SU-DHL-6 (cell line): ENCODE measurements around the gene AHDC1.
A peak's percentile ranks its signal among the peaks of the same experiment; 100 is the strongest.

Source experiments
- H2AFZ ChIP-seq: fragments of 200-600 bp; sonication (generic); 2 replicates; pipeline ENCODE4 v1.6.1; 2014; ENCODE audit warnings: low read depth, mild to moderate bottlenecking, moderate library complexity, mixed read lengths, antibody characterized with exemption, low read length; ENCODE audit not compliant: severe bottlenecking
- H3F3A ChIP-seq: fragments of 200-600 bp; shearing (Covaris generic); 2 replicates; pipeline ENCODE4 v1.6.0; 2016; ENCODE audit warnings: antibody characterized with exemption, mild to moderate bottlenecking; ENCODE audit not compliant: insufficient read depth
- H3K27ac ChIP-seq: fragments of 200-600 bp; sonication (generic); 2 replicates; pipeline ENCODE4 v1.5.1; 2016; ENCODE audit warnings: low read depth, mild to moderate bottlenecking, low read length, moderate library complexity, mixed read lengths
- H3K27me3 ChIP-seq: fragments of 200-600 bp; sonication (generic), shearing (Covaris generic); 2 replicates; pipeline ENCODE4 v1.6.0; 2014; ENCODE audit warnings: mild to moderate bottlenecking, low read length
- H3K36me3 ChIP-seq: fragments of 200-600 bp; sonication (generic); 2 replicates; pipeline ENCODE4 v1.6.1; 2014; ENCODE audit warnings: mild to moderate bottlenecking, low read length, mixed read lengths
- H3K4me2 ChIP-seq: fragments of 300-600, 200-600 bp; shearing (Covaris generic), sonication (generic); 2 replicates; pipeline ENCODE4 v1.6.0; 2014; ENCODE audit warnings: low read length, low read depth, mild to moderate bottlenecking; ENCODE audit not compliant: poor library complexity, severe bottlenecking
- H3K4me3 ChIP-seq: fragments of 200-600 bp; sonication (generic); 2 replicates; pipeline ENCODE4 v1.5.1; 2014; ENCODE audit warnings: antibody characterized with exemption, low read length, mild to moderate bottlenecking, mixed read lengths; ENCODE audit not compliant: insufficient read depth, poor library complexity, severe bottlenecking
- H3K79me2 ChIP-seq: fragments of 200-600 bp; sonication (generic); 2 replicates; pipeline ENCODE4 v1.6.1; 2014; ENCODE audit warnings: mild to moderate bottlenecking, low read length, moderate library complexity; ENCODE audit not compliant: insufficient read depth
- H3K9ac ChIP-seq: fragments of 200-600 bp; sonication (generic); 2 replicates; pipeline ENCODE4 v1.7.0; 2014; ENCODE audit warnings: mild to moderate bottlenecking, low read length
- H3K9me2 ChIP-seq: fragments of 200-600 bp; sonication (generic); replicated peaks from 2 replicates; pipeline ENCODE4 v1.6.1; 2014; ENCODE audit warnings: low read length; ENCODE audit not compliant: insufficient read depth
- H3K9me3 ChIP-seq: fragments of 200-600 bp; sonication (generic); 2 replicates; pipeline ENCODE4 v1.6.1; 2014; ENCODE audit warnings: low read length, mixed read lengths; ENCODE audit not compliant: insufficient read depth
- H4K20me1 ChIP-seq: fragments of 200-600 bp; sonication (generic); 2 replicates; pipeline ENCODE4 v1.6.1; 2014; ENCODE audit warnings: low read depth, mild to moderate bottlenecking, antibody characterized with exemption, low read length, moderate library complexity, mixed read lengths
- EZH2phosphoT487 ChIP-seq: fragments of 200-600 bp; sonication (generic), shearing (Covaris generic); conservative IDR thresholded peaks from 2 replicates; pipeline ENCODE4 v1.6.1; 2018; ENCODE audit warnings: mild to moderate bottlenecking, antibody characterized with exemption, low read length, moderate library complexity, mixed read lengths
- TF ChIP-seq, protein P1 (sequence below): fragments of 200-600 bp; sonication (generic); IDR thresholded peaks from one replicate; pipeline ENCODE4 v1.5.1; 2017; ENCODE audit warnings: antibody characterized with exemption, mild to moderate bottlenecking, low read length, moderate library complexity; ENCODE audit not compliant: insufficient read depth, poor library complexity, severe bottlenecking

The AHDC1 gene

GRCh38 chr1:27570356-27570755 lies 33.6 kb downstream of the AHDC1 start:
- Histone ChIP-seq H3K4me3 (no peak overlapping the region), H3K9me3 (no peaks in the 10 kb centered on the region), H3K79me2 (no peaks in the 10 kb centered on the region), H3K9me2 (no peaks in the 10 kb centered on the region), H3K27me3 (no peaks in the 10 kb centered on the region), H3K27ac (no peak overlapping the region), H3K4me2 (no peak overlapping the region), H3K9ac (no peak overlapping the region), H3F3A (peaks cover 6% of the 10 kb centered on the region; the same call in 1 of the 2 replicates), H4K20me1 (no peaks in the 10 kb centered on the region), H2AFZ (no peak overlapping the region), H3K36me3 (no peaks in the 10 kb centered on the region)
- TF ChIP-seq, protein P1, sequence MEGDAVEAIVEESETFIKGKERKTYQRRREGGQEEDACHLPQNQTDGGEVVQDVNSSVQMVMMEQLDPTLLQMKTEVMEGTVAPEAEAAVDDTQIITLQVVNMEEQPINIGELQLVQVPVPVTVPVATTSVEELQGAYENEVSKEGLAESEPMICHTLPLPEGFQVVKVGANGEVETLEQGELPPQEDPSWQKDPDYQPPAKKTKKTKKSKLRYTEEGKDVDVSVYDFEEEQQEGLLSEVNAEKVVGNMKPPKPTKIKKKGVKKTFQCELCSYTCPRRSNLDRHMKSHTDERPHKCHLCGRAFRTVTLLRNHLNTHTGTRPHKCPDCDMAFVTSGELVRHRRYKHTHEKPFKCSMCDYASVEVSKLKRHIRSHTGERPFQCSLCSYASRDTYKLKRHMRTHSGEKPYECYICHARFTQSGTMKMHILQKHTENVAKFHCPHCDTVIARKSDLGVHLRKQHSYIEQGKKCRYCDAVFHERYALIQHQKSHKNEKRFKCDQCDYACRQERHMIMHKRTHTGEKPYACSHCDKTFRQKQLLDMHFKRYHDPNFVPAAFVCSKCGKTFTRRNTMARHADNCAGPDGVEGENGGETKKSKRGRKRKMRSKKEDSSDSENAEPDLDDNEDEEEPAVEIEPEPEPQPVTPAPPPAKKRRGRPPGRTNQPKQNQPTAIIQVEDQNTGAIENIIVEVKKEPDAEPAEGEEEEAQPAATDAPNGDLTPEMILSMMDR: no peak
- TF ChIP-seq EZH2phosphoT487: no peak

DNA sequence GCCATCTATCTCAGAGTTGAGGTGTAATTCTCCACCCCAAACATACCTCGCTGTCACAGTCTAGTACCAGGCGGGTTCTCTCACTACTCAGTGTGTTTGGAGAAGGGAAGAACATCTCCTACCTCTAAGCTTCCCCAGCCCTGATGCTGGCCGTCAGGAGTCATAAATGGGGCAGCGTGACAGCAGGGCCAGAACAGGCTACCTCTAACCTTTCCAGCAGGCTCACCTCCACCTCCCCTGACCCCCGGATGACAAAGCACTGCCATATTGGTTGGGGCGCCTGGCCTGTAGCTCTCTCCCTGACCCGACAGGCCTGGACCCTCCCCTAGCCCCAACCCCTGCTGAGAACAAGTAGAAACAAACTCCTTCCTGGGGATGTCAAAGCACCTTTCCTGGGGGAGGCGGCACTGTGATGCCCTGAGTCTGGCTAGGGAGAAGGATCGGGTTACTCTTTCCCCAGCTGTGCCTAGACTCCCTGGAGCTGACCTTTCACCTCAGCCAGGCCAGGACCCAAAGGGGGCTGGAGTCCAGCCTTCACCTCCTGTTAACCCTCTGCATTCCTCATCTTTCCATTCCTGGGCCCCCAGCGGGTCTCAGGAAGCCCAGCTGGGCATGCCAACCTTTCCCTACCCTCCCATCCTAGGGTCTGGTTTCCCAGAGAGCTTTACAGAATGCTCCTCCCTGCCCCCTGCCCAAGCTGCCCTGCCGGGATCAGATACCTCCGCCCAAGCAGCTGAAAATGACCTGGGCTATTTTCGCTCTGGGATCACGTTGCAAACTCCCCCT lies 34.2 kb downstream of the AHDC1 start:
- H4K20me1 ChIP-seq: no peaks in the 10 kb centered on the region

DNA sequence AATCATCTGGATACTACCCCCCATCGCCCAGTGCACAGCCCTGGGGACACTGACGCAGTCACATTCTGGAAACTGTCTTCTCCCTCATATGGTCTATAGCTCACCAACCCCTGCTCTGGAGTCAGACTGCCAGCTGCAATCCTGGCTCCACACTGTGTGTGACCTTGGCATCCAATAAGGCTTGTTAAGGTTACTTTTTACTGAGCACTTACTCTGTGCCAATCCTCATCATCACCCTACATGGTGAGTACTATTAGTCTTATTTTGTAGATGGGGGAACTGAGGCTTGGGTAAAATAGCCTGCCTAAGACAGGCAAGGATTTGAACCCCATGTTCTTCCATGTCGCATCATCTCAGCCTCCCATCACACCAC lies 34.9 kb downstream of the AHDC1 start:
- Histone ChIP-seq H3K27me3 (no peaks in the 10 kb centered on the region), H3F3A (peaks cover 6% of the 10 kb centered on the region; the same call in 1 of the 2 replicates), H3K4me2 (peak overlapping the region; percentile 40), H3K9me2 (no peaks in the 10 kb centered on the region), H3K4me3 (no peak overlapping the region), H3K36me3 (no peaks in the 10 kb centered on the region), H3K9me3 (no peaks in the 10 kb centered on the region), H3K27ac (no peak overlapping the region), H2AFZ (no peak overlapping the region), H4K20me1 (no peaks in the 10 kb centered on the region), H3K9ac (peak overlapping the region; percentile 12; the same call in 1 of the 2 replicates), H3K79me2 (no peaks in the 10 kb centered on the region)
- no peak for TF ChIP-seq EZH2phosphoT487
- TF ChIP-seq, protein P1: no peak

More for the DNA sequence above, 34.2 kb downstream of the AHDC1 start:
- TF ChIP-seq, protein P1: no peak
- TF ChIP-seq EZH2phosphoT487: no peak
- Histone ChIP-seq H3K36me3 (no peaks in the 10 kb centered on the region), H3K9ac (no peak overlapping the region), H3K27me3 (no peaks in the 10 kb centered on the region), H3K9me2 (no peaks in the 10 kb centered on the region), H3K4me3 (no peak overlapping the region), H3K9me3 (no peaks in the 10 kb centered on the region), H3K27ac (no peak overlapping the region), H3K4me2 (no peak overlapping the region), H3K79me2 (no peaks in the 10 kb centered on the region), H2AFZ (no peak overlapping the region), H3F3A (peaks cover 6% of the 10 kb centered on the region; the same call in 1 of the 2 replicates)
